WTC11 (cell line): ENCODE data around the gene ONECUT2.

ENCODE experiments used
- IRF2 ChIP-seq: sonication (generic); formaldehyde crosslinking; IDR thresholded peaks from 2 replicates; pipeline ENCODE4 v1.8.0; 2022; ENCODE audit warnings: low read depth, missing genetic modification reagents, borderline replicate concordance
- NR2C2 ChIP-seq: sonication (generic); formaldehyde crosslinking; IDR thresholded peaks from 2 replicates; pipeline ENCODE4 v1.8.0; 2022; ENCODE audit warnings: mild to moderate bottlenecking, missing genetic modification reagents
- TF ChIP-seq, protein P1 (sequence below): sonication (generic); formaldehyde crosslinking; IDR thresholded peaks from 2 replicates; pipeline ENCODE4 v1.8.0; 2023; ENCODE audit warnings: mild to moderate bottlenecking, missing genetic modification reagents
- TF ChIP-seq, protein P2 (sequence below): fragments of 200-600 bp; IDR thresholded peaks from 2 replicates; pipeline ENCODE4 v1.8.0; 2022; ENCODE audit warnings: antibody characterized with exemption
- TF ChIP-seq, protein P3 (sequence below): sonication (generic); formaldehyde crosslinking; IDR thresholded peaks from 2 replicates; pipeline ENCODE4 v1.8.0; 2022; ENCODE audit warnings: mild to moderate bottlenecking, missing genetic modification reagents

DNA sequence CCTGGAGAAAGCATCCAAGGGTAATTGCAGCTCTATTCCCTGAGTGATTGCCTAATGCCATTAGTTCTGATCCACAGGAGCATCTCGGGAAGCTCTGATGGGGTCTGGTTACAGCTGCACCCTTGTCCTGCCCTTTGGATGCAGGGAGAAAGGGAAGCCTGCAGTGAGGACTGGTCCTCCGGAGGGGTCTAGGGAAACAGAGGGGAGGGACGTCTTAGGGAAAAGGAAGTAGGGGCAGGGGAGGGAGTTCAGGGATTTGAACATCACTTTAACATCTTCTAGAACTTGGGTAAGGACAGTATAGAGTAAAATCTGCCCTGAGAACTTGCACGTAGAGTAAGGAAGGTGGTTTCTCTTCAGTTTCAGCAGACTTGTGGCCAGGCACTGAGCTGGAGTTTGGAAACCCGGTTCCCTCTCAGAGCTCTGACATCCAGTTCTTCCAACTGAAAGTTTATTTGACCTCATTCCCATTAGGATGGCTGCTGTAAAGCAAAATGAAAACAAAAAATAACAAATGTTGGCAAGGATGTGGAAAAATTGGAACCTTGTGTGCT, 20.5 kb downstream of the ONECUT2 start:
- TF ChIP-seq, protein P1, sequence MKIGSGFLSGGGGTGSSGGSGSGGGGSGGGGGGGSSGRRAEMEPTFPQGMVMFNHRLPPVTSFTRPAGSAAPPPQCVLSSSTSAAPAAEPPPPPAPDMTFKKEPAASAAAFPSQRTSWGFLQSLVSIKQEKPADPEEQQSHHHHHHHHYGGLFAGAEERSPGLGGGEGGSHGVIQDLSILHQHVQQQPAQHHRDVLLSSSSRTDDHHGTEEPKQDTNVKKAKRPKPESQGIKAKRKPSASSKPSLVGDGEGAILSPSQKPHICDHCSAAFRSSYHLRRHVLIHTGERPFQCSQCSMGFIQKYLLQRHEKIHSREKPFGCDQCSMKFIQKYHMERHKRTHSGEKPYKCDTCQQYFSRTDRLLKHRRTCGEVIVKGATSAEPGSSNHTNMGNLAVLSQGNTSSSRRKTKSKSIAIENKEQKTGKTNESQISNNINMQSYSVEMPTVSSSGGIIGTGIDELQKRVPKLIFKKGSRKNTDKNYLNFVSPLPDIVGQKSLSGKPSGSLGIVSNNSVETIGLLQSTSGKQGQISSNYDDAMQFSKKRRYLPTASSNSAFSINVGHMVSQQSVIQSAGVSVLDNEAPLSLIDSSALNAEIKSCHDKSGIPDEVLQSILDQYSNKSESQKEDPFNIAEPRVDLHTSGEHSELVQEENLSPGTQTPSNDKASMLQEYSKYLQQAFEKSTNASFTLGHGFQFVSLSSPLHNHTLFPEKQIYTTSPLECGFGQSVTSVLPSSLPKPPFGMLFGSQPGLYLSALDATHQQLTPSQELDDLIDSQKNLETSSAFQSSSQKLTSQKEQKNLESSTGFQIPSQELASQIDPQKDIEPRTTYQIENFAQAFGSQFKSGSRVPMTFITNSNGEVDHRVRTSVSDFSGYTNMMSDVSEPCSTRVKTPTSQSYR (CRISPR knock-in tag): no peak
- TF ChIP-seq, protein P2, sequence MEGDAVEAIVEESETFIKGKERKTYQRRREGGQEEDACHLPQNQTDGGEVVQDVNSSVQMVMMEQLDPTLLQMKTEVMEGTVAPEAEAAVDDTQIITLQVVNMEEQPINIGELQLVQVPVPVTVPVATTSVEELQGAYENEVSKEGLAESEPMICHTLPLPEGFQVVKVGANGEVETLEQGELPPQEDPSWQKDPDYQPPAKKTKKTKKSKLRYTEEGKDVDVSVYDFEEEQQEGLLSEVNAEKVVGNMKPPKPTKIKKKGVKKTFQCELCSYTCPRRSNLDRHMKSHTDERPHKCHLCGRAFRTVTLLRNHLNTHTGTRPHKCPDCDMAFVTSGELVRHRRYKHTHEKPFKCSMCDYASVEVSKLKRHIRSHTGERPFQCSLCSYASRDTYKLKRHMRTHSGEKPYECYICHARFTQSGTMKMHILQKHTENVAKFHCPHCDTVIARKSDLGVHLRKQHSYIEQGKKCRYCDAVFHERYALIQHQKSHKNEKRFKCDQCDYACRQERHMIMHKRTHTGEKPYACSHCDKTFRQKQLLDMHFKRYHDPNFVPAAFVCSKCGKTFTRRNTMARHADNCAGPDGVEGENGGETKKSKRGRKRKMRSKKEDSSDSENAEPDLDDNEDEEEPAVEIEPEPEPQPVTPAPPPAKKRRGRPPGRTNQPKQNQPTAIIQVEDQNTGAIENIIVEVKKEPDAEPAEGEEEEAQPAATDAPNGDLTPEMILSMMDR: no peak
- TF ChIP-seq, protein P3, sequence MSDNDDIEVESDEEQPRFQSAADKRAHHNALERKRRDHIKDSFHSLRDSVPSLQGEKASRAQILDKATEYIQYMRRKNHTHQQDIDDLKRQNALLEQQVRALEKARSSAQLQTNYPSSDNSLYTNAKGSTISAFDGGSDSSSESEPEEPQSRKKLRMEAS (CRISPR knock-in tag): no peak
- TF ChIP-seq IRF2 (CRISPR knock-in tag): no peak
- TF ChIP-seq NR2C2 (CRISPR knock-in tag): no peak
